K562 (cell line): ENCODE measurements around the gene PGPEP1. TPM values are rescaled to one million over a fixed set of nuclear protein-coding genes. Genes with fewer than 3 reads are reported as not detected.

Experiments
- ARID3A ChIP-seq: IDR thresholded peaks from 2 replicates; pipeline ENCODE4 v1.6.1; 2012; ENCODE audit warnings: low read depth, low read length, improper control_type of control experiment, borderline replicate concordance
- CCAR2 ChIP-seq: fragments of 200-400 bp; formaldehyde crosslinking; IDR thresholded peaks from 2 replicates; pipeline ENCODE4 v1.6.1; 2017; ENCODE audit warnings: mild to moderate bottlenecking, low read depth, low read length
- CTCFL ChIP-seq: IDR thresholded peaks from 2 replicates; pipeline ENCODE4 v1.6.1; 2011; ENCODE audit warnings: borderline replicate concordance, low read depth, mild to moderate bottlenecking, moderate library complexity, low read length; ENCODE audit not compliant: insufficient read depth, poor library complexity, severe bottlenecking
- MYBL2 ChIP-seq, 2 experiments: fragments of 450-650 bp in 1 of 2; sonication (generic) in 1 of 2; formaldehyde crosslinking in 1 of 2; IDR thresholded peaks; 2 replicates each; pipeline versions ENCODE4 v1.6.1 to v1.8.1; 2017 to 2022; ENCODE audit warnings: borderline replicate concordance in 1 of 2, inconsistent platforms in 1 of 2, low read depth in 1 of 2, mild to moderate bottlenecking in 1 of 2, missing genetic modification reagents in 1 of 2, moderate library complexity in 1 of 2
- NELFE ChIP-seq: IDR thresholded peaks from 2 replicates; pipeline ENCODE4 v1.6.1; 2011; ENCODE audit warnings: mild to moderate bottlenecking; ENCODE audit not compliant: insufficient read depth, insufficient read length
- PCBP1 ChIP-seq: fragments of 200-400 bp; formaldehyde crosslinking; IDR thresholded peaks from 2 replicates; pipeline ENCODE4 v1.6.1; 2018; ENCODE audit warnings: mild to moderate bottlenecking, low read depth, low read length; ENCODE audit not compliant: poor library complexity, severe bottlenecking
- PURB ChIP-seq: sonication (generic); formaldehyde crosslinking; IDR thresholded peaks from 2 replicates; pipeline ENCODE4 v1.9.0; 2021; ENCODE audit warnings: low read depth, mild to moderate bottlenecking, missing genetic modification reagents
- SMARCA4 ChIP-seq: fragments of 450-650 bp; IDR thresholded peaks from 2 replicates; pipeline ENCODE4 v1.6.1; 2016
- SREBF2 ChIP-seq: sonication (generic); formaldehyde crosslinking; IDR thresholded peaks from 2 replicates; pipeline ENCODE4 v1.4.0; 2020; ENCODE audit warnings: mild to moderate bottlenecking, missing genetic modification reagents
- ZBTB40 ChIP-seq, 2 experiments: fragments of 450-650 bp in 1 of 2; sonication (generic) in 1 of 2; formaldehyde crosslinking in 1 of 2; IDR thresholded peaks; 2 replicates each; pipeline versions ENCODE4 v1.7.1 to v1.9.0; 2016 to 2022; ENCODE audit warnings: inconsistent platforms in 1 of 2, mild to moderate bottlenecking in 1 of 2, missing genetic modification reagents in 1 of 2
- ZFPM2 ChIP-seq: fragments of 250-450 bp; sonication (Bioruptor Pico); IDR thresholded peaks from 2 replicates; pipeline ENCODE4 v1.5.1; 2022; ENCODE audit warnings: mild to moderate bottlenecking
- ZNF707 ChIP-seq: fragments of 250-450 bp; sonication (Bioruptor Pico); conservative IDR thresholded peaks from 2 replicates; pipeline ENCODE4 v1.8.0; 2022; ENCODE audit warnings: inconsistent platforms, mild to moderate bottlenecking, moderate library complexity
- polyA plus RNA-seq, 8 experiments: library from polyadenylated mRNA; depleted of rRNA in 4 of 8; stranded (reverse) in 5 of 8; unstranded in 3 of 8; fragments of >200 nt; fragmentation: Nextera tagmentation in 2 of 8; fragmentation: Illumina TruSeq in 1 of 8; extraction: Ambion mirVana in 2 of 8; extraction: Trizol in 1 of 8; gene quantifications; 2 replicates each; pipeline versions ENCODE4 v1.2.1 to v1.2.3, GENCODE V29; 2011 to 2014; ENCODE audit warnings: inconsistent platforms in 1 of 8, missing spikeins in 1 of 8
- total RNA-seq, 7 experiments: library from RNA; depleted of rRNA in 6 of 7; stranded (reverse); fragments of >200 nt in 6 of 7; fragmentation: Illumina TruSeq in 2 of 7; extraction: Trizol in 2 of 7; gene quantifications; 2 replicates each; pipeline versions ENCODE4 v1.2.1 to v1.2.3, GENCODE V29; 2011 to 2021; ENCODE audit warnings: low replicate concordance in 1 of 7

The PGPEP1 gene
- total and polyA plus RNA-seq, 9 of the 15 experiments (the other 6 are each of a cell fraction or from before 2014, with no cell fraction given): 10.0 to 69.6 (median 33.5) TPM

DNA sequence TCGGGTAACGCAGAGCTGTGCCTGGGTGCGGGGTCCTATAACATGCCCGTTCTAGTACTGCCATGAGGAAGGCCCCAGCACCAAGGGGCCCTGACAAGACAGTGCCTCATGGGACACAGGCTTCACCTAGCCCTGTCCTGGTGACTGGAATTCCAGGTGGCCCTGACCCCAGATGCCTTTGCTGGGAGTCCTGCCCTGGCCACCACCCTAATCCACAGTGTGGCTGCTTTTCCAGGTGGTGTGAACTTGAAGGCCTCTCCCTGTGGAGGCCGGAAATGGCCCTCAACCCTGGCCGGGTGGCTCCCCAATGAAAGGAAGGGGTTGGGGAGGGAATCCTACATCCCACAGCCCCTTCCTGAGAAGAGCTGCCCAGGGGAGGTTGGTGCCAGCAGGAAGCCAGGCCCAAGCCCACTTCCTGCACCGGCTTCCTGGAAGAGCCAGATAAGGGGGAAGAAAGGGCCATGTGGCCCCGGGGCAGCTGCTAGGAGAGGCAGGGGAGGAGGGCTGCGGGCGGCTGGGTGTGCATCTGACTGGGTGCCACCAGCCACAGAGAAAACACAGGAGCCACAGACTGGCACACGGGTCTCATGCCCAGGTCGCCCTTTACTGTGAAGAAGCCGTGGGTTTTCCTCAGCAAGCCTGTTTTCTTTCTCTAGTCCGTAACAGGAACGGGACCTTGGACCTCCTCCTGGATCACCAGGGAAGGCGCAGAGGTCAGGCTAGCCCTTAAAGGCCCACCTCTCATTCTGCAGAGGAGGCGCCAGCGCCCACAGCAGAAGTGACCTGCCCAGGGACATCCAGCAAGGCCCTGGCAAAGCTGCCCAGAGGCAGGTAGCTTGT lies 22.2 kb upstream of the PGPEP1 start (continued):
- TF ChIP-seq ZBTB40 (IDR thresholded peaks at IDR 0.05): peak; percentile 55
- TF ChIP-seq ZBTB40 (CRISPR knock-in tag; IDR thresholded peaks at IDR 0.05): no peak
- no peak for TF ChIP-seq NELFE
- no peak for TF ChIP-seq CTCFL
- no peak for TF ChIP-seq CCAR2
- TF ChIP-seq PURB (CRISPR knock-in tag): no peak
- TF ChIP-seq SREBF2 (CRISPR knock-in tag): no peak
- no peak for TF ChIP-seq ZNF707 (CRISPR knock-in tag)
- no peak for TF ChIP-seq PCBP1
- TF ChIP-seq SMARCA4: peak; percentile 71
- TF ChIP-seq MYBL2 (IDR thresholded peaks at IDR 0.05; ENCODE audit: low read depth): no peak
- TF ChIP-seq MYBL2 (CRISPR knock-in tag; IDR thresholded peaks at IDR 0.05; ENCODE audit: borderline replicate concordance): no peak
- TF ChIP-seq ARID3A: no peak
- no peak for TF ChIP-seq ZFPM2
